ENCODE data around the gene BMP3.

Gene BMP3

GRCh38 chr4:81095389-81095788 lies 64.9 kb downstream of the BMP3 start:
- Histone ChIP-seq H3K79me2 (ENCODE audit: insufficient read depth, low read length) (no peaks in the 10 kb centered on the region), H3K9me3 (ENCODE audit: low read length) (no peaks in the 10 kb centered on the region), H4K20me1 (ENCODE audit: insufficient read depth, low read length) (no peaks in the 10 kb centered on the region), H3K4me2 (ENCODE audit: low read length) (no peak overlapping the region), H3K9me2 (ENCODE audit: low read depth, low read length) (no peaks in the 10 kb centered on the region), H3K9ac (ENCODE audit: low read length) (no peak overlapping the region), H2AFZ (ENCODE audit: low read length) (no peak overlapping the region), H3K27me3 (ENCODE audit: insufficient read depth, low read length) (no peaks in the 10 kb centered on the region), H3K27ac (ENCODE audit: low read depth, low read length, poor library complexity, severe bottlenecking) (no peak overlapping the region), H3K4me3 (ENCODE audit: low read depth, low read length, poor library complexity, severe bottlenecking) (no peak overlapping the region), H3K4me1 (ENCODE audit: insufficient read depth, low read length, severe bottlenecking) (no peaks in the 10 kb centered on the region), H3F3A (ENCODE audit: insufficient read depth, low read length) (no peaks in the 10 kb centered on the region), H3K36me3 (ENCODE audit: insufficient read depth, low read length) (no peaks in the 10 kb centered on the region)
- TF ChIP-seq, protein P1, sequence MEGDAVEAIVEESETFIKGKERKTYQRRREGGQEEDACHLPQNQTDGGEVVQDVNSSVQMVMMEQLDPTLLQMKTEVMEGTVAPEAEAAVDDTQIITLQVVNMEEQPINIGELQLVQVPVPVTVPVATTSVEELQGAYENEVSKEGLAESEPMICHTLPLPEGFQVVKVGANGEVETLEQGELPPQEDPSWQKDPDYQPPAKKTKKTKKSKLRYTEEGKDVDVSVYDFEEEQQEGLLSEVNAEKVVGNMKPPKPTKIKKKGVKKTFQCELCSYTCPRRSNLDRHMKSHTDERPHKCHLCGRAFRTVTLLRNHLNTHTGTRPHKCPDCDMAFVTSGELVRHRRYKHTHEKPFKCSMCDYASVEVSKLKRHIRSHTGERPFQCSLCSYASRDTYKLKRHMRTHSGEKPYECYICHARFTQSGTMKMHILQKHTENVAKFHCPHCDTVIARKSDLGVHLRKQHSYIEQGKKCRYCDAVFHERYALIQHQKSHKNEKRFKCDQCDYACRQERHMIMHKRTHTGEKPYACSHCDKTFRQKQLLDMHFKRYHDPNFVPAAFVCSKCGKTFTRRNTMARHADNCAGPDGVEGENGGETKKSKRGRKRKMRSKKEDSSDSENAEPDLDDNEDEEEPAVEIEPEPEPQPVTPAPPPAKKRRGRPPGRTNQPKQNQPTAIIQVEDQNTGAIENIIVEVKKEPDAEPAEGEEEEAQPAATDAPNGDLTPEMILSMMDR (IDR thresholded peaks at IDR 0.05; ENCODE audit: low read length): no peak
- no peak for TF ChIP-seq EZH2 (IDR thresholded peaks at IDR 0.05; ENCODE audit: borderline replicate concordance, low read length)

DNA sequence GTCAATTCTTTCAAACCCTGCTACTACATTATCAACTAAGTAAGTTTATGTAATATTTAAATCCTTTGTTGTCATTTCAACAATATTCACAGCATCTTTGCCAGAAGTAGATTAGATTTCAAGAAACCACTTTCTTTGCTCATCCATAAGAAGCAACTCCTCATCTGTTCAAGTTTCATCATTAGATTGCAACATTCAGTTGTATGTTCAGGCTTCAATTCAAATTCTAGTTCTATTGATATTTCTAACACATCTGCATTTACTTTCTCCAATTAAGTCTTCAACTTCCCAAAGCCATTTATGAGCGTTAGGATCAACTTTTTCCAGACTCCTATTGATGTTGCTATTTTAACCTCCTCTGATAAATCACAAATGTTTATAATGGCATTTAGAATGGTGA lies 66.1 kb downstream of the BMP3 start:
- no peaks in the 10 kb centered on the region for H3K36me3 ChIP-seq (ENCODE audit: insufficient read depth, low read length)
- H3K4me1 ChIP-seq (ENCODE audit: insufficient read depth, low read length, severe bottlenecking): no peaks in the 10 kb centered on the region
- no peak overlapping the region for H2AFZ ChIP-seq (ENCODE audit: low read length)
- H3K27me3 ChIP-seq (ENCODE audit: insufficient read depth, low read length): no peaks in the 10 kb centered on the region
- H3K4me2 ChIP-seq (ENCODE audit: low read length): no peak overlapping the region
- no peak overlapping the region for H3K27ac ChIP-seq (ENCODE audit: low read depth, low read length, poor library complexity, severe bottlenecking)
- H3K9me3 ChIP-seq (ENCODE audit: low read length): no peaks in the 10 kb centered on the region
- no peak overlapping the region for H3K4me3 ChIP-seq (ENCODE audit: low read depth, low read length, poor library complexity, severe bottlenecking)
- H3K79me2 ChIP-seq (ENCODE audit: insufficient read depth, low read length): no peaks in the 10 kb centered on the region
- TF ChIP-seq, protein P1 (IDR thresholded peaks at IDR 0.05; ENCODE audit: low read length): no peak
- no peak for TF ChIP-seq EZH2 (IDR thresholded peaks at IDR 0.05; ENCODE audit: borderline replicate concordance, low read length)
- H3K9me2 ChIP-seq (ENCODE audit: low read depth, low read length): no peaks in the 10 kb centered on the region
- H4K20me1 ChIP-seq (ENCODE audit: insufficient read depth, low read length): no peaks in the 10 kb centered on the region
- no peak overlapping the region for H3K9ac ChIP-seq (ENCODE audit: low read length)
- H3F3A ChIP-seq (ENCODE audit: insufficient read depth, low read length): no peaks in the 10 kb centered on the region

DNA sequence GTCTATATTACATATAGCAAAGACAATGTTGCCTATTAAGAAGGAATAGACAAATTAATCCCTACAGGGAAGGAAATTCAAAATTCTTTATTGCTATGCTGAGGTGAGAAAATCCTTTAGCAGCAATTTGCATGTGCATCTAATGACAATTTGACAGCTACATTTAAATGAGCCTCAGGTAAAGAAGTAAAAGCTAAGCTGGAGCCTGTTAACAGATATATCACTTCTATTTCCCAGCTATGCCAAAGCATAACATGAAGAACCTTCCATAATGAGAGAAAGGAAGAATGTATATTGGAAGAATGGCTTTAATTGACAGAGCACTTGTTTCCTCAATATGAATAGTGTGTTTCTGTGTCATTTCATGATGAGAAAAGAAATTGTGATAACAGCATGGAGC lies 71.6 kb downstream of the BMP3 start:
- TF ChIP-seq EZH2 (IDR thresholded peaks at IDR 0.05; ENCODE audit: borderline replicate concordance, low read length): no peak
- TF ChIP-seq, protein P1 (IDR thresholded peaks at IDR 0.05; ENCODE audit: low read length): no peak
- no peak overlapping the region for H2AFZ ChIP-seq (ENCODE audit: low read length)

More for the DNA sequence above, 71.6 kb downstream of the BMP3 start:
- Histone ChIP-seq H3K9me3 (ENCODE audit: low read length) (no peaks in the 10 kb centered on the region), H3K4me3 (ENCODE audit: low read depth, low read length, poor library complexity, severe bottlenecking) (no peak overlapping the region), H4K20me1 (ENCODE audit: insufficient read depth, low read length) (no peaks in the 10 kb centered on the region), H3K27me3 (ENCODE audit: insufficient read depth, low read length) (no peaks in the 10 kb centered on the region), H3K27ac (ENCODE audit: low read depth, low read length, poor library complexity, severe bottlenecking) (no peak overlapping the region), H3F3A (ENCODE audit: insufficient read depth, low read length) (no peaks in the 10 kb centered on the region), H3K36me3 (ENCODE audit: insufficient read depth, low read length) (no peaks in the 10 kb centered on the region), H3K9ac (ENCODE audit: low read length) (no peak overlapping the region), H3K4me1 (ENCODE audit: insufficient read depth, low read length, severe bottlenecking) (no peaks in the 10 kb centered on the region), H3K79me2 (ENCODE audit: insufficient read depth, low read length) (no peaks in the 10 kb centered on the region), H3K9me2 (ENCODE audit: low read depth, low read length) (no peaks in the 10 kb centered on the region), H3K4me2 (ENCODE audit: low read length) (no peak overlapping the region)
